Tongue (tissue), 2 donors: ENCODE data around the gene HOXA5. TPM values are rescaled to one million over a fixed set of nuclear protein-coding genes. Genes with fewer than 3 reads are reported as not detected.

ENCODE experiments used
- DNase-seq: peaks from one replicate; pipeline ENCODE4 v3.0.0-alpha.2; 2015
- total RNA-seq: library from RNA; depleted of rRNA; stranded (reverse); fragments of >200 nt; gene quantifications from one replicate; pipeline ENCODE4 v1.2.3, GENCODE V29; 2014

HOXA5 gene
- total RNA-seq, 1 donor from 2014 or later: 0.21 TPM

DNA sequence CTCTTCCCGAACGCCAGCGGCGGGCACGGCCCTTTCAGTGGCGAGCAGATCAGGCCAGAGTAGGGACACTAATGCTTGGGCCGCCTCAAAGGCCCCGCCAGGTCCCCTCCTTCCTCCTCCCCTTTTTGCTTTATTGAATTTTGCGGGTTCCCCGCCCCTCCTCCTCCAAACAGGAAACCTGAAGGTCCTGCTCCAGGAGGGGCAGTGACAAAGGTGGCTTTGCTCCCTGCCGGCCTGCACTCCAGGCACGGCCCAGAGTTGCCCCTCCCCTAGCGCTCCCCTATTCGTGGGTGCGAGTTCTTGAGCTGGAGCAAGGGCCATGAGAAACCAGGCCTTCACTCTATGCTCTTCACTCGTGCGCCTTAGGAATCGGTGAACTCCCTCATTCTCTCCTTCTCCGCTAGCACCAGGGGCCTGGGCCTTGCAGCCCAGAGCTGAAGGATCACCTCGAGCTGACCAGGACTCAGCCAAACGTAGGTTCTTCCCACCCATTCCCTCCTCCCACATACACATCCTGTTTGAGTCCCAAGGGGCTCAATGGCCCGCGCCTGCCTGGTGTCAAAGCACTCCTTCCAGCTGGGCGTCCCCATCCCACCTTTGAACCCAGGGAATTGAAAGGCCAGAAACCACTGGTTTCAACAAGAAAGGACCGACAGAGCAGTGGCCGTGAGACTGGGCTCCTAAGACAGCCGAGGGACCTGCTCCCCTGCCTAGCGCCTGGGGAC is 4.7 kb upstream of the HOXA5 start:
- no peak for DNase-seq

DNA sequence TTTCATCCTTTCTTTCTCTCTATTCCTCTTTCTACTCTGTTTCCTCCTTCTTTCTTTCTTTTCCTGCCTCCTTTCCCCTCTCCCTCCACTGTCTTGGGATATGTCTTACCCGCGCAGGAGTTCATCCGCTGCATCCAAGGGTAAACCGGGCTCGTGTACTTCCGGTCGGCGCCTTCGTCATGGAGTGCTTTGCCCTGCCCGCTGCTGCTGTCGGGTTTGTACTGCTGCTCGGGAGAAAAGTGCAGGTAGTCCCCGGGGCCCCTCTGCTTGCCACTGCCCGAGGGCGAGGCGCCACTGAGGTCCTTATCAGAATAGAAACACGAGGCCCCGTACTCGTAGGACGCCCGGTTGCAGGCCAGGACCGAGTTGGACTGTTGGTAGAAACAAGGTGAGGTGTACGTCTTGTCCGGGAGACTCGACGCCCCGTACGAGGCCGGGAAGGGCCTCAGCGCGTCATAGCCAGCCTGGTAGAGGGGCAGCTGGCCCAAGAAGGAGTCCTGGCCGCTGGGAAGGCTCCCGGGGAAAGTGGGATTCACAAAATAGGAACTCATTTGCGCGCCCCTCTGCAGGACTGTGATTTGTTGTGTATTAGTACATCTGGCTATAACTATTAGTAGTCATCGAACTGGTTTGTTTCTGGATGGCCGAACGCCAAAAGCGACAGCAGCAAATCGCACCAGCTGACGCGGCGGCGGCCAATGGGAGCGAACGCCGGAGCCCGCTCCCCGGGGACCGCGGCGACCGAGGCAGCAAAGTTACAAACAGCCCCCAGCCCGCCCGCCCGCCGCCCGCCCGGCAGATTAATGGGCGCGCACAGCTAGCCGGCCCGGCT is 3.9 kb upstream of the HOXA5 start, which contains the start of gene HOXA6:
Gene HOXA6 (minus strand): TSS at position 576 of the 832 bp plus-strand sequence. CDS start 25 bp downstream, at position 551.
- DNase-seq: no peak

DNA sequence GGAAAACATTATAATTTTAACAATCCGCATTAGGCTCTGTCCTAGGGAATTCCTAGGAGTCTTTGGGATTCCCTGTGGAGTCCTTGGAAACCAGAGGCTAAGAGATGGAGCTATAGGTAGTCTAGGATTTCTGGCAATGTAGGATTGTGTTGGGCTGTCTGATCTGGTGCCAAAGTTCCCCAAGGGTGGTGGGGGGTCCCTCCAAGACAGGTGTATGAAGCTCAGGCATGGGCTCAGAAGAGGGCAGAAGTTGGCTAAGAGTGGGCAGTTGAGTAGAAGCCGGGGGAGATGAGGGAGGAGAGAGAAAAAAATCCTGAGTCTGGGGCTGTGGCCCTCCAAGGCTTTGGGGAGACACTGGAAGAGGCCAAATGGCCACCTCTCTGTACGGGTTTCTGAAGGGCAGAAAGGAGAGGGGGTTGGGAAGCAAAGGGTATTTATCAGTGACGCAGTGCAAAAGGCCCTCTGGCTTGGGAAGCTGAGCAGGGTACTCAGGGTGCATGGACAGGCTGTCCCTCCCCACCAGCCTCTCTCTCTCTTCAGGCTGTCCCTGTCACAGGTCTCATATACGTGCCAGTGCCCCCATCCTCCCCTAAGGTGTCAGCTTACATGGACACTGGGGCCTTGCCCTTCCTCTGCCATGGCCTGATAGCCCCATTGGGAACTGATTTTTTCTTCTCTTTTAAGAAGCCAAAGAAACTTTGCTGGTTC is 3.2 kb upstream of the HOXA5 start:
- no peak for DNase-seq

DNA sequence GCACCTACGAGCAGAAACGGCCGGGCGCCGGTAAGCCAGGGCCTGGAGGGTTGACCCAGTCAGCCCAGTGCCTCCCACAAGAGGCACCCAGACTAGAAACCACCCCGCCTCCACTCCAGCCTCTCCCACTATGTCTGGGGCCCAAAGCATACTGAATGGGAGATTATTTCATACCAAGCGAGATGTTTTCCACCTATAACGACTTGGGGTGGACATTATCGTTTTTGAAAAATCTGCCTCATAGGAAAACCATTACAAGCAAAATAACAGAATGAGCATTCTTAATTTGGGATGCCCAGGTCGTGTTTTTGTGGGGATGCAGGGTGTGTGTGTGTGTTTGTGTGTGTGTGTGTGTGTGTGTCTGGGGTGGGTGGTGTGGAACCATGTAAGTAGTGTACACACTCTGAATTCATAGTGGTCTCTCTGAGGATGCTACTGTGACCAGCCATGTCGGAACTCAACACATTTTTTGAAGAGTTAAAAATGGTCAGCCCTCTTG is 2.5 kb upstream of the HOXA5 start:
- no peak for DNase-seq

DNA sequence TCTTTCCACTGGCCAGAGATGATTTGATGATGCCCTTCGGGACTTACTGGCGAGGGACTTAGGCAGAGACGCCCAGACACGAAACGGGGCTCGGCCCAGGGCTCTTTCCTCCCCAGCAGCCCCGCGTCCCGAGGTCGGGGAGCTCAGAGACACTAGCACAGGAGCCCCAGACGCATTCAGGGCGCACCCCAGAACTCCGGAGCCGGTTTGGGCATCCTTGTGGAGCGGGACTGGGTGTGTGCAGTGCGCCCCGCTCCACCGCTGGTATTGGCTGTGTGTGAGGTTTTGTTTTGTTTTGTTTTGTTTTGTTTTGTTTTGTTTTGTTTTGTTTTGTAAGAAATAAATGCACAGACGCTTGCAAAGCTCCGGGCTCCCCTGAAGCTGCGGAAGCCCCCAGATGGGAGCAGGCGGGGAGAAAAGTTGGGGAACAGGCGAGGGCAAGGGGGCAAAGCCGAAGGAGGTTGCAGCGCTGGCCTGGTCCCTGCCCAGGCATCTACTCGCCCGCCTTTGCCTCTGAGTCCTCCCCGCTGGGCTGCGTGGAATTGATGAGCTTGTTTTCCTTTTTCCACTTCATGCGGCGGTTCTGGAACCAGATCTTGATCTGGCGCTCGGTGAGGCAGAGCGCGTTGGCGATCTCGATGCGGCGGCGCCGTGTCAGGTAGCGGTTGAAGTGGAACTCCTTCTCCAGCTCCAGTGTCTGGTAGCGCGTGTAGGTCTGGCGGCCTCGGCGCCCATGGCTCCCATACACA is 1.9 kb upstream of the HOXA5 start:
- DNase-seq: no peak

DNA sequence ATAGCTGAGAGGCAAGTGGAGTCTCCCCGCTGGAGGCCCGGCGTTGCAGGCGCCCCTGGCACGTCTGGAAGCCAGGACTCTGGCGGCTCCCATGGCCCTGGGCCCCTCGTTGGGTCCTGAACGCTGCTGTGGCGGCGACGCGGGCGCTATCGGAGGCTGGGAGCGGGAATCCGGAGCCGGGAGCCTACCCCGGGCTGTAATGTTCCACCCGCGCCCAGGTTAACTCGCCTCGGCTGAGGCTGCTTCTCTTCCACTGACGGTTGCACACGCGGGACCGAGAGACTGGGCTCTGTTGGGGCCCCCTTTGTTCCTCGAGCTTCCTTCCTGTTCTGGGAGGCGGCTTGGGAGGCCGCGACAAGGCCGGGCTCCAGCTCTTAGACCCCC is 1.3 kb upstream of the HOXA5 start:
- no peak for DNase-seq

DNA sequence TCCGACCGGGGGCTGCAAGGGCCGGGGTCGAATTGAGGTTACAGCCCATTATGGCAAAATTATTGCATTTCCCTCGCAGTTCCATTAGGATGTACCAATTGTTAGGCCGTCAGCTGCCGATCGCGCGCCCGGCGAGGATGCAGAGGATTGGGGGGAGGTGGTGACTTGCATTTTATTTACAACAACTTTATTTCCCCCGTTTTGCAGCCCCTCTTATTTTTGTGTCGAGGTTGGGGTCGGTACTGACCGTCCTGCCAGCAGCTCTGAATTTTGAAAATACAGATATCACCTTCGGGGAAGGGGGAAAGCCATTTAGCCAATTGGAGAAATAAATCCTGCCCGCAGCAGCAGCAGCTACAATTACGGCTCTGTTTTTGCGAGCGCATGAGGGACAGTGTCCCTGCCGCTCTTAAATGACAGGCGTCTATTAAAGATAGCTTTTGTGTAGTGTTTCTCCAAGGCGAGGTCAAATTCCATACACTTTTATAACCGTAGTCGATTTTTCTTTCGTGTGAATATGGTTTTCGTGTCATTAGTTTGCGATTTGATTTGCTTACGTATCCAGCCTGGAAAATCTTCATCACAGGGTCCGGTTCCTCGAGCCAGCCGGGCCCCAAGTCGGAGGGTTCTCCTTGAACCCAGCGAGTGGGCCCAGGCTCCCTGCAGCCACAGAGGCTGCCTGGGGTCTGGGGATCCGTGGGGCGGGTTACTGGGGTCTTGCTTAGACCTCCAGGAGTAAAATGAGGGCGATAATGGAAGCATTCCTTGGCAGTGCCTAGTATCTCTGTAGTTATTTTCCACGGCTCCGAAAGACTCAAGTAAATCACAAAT is 684 bp upstream of the HOXA5 start:
- no peak for DNase-seq

DNA sequence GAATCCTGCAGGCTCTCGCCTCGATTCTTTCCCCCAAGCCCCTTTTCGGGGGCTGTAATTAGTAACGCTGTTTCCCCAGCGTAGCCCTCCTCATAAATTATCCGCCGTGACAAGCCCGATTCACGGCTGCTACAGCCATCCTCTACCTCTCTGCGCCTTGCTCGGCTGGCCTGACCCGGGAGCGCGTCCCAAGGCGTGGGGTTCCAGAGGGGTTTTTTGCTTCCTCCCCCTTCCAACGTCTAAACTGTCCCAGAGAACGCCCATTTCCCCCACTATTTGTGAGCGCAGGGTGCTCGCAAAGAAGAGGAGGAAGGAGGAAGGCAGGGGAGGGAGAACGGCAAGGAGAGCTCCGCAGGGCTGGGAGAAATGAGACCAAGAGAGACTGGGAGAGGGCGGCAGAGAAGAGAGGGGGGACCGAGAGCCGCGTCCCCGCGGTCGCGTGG is 880 bp downstream of the HOXA5 start:
- no peak for DNase-seq

DNA sequence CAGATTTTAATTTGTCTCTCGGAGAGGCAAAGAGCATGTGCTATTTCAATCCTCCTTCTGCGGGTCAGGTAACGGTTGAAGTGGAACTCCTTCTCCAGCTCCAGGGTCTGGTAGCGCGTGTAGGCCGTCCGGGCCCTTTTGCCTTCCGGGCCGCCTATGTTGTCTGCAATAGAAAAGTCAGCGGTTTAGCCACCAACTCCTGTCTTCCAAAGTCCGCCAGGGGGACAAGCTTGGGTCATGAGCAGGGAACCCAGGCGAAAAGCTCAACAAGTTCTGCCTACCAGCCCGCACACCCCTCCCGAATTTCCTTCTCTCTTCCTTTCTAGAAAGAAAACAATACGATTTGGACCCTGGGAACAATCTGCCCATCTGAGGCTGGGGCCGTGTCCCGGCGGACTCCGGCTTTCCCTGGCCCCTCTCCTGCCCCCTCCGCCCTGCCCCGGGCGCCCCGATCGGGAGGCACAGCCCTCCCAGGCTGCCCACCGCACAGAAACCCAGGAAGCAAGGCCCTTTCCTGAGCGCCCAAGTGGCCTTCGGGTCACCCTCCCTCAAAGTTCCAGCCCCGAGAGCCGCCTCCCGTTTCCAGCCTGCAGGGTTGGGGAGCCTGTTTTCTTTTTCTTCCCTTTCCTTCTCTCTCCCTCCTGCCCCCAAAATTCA is 1.4 kb downstream of the HOXA5 start:
- DNase-seq: no peak

DNA sequence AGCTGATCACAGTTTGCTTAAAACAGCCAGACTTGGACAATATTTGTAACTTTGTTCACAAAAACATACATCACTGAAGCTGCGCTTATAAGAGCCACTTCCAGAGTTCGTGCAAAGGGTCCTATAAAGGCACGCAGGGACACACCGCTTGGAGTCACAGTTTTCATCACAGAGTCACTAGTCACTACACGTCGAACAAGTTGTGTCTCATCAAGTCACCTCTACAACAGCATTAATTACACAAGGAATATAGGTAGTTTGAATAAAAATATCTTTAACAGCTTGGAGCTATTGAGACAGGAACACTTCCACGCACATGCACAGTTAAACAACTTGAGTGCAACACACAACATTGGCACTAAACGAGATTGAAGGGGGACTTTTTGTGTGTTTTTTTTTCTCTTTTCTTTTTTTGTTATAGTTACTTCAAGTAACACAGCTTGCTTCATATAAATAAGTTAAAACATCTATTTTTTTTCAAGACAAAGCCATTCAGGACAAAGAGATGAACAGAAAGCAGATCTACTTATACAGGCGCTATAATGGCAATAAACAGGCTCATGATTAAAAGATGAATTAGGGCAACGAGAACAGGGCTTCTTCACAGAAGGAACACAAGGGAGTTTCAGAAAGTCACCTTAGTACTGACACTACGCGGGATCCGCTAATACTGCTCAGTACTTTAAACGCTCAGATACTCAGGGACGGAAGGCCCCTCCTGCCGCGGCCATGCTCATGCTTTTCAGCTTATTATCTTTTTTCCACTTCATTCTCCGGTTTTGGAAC is 2.2 kb downstream of the HOXA5 start:
- no peak for DNase-seq

DNA sequence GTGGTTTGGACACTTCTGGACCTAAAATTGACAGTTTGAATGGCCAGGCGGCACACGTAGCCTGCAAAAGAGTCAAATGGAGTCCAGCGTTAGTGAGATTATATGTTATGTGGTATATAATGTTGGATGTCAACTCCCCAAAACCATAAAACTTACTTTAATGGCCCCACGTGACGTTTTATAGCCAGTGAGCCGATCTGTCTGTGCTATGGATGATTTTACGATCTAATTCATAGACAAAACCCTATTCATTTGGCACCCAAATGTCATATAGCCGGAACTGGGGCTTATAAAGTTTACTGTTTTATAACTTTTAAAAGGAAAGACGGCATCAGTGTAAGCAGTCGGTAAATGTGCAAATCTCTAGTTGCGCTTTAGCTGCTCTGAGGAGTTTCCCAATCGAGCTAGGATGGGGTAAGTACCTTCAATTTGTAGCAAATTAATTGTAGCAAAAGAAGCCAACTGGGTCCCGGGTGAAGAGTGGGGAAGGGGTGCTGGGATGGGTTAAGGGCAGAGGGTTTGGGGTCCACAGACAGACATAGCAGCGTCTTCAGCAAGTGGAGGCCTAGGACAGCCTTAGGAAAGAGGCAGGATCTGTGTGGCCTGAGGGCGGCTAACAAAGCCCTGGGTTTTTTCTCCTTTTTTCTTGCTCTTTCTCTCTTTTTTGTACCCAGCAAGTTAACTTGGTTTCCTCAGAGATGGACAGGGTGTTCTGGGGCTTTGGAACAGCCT is 3.2 kb downstream of the HOXA5 start:
- no peak for DNase-seq

DNA sequence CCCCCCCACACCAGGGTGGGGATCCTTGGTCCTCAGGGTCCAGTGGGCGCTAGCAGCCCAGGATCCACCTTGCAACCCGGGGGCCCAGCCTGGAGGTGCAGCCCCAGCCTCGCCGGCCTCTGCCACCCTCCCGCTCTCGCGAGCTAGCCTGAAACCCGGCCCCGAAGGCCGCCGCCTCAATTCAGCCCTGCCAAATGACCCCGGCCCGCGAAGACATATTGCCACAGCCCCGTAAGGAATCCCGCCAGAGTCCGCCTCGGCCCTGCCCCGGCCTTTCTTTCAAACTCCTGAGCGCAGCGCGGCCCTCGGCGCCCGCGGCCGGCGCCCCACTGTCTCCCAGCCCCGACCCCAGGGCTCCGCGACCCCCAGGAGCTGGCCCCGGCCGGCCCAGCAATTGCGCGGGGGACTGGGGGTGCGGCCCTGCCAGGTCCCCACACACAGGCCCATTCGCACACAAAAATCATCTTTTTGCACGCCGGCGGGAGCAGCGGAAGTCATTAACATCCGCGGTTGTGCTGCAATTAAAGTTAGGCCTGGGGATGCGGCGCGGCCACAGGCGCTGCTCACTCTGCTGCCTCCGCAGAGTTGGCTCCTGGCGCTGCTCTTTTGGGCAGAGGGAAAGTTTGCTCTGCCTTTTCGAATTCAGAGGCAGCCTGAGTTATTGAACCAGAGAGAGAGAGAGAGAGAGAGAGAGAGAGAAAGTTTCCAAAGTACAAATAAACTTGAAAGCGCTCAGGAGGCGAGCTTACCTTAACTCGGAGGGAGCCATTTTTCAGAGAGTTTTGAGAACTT is 4.0 kb downstream of the HOXA5 start:
- DNase-seq: no peak

DNA sequence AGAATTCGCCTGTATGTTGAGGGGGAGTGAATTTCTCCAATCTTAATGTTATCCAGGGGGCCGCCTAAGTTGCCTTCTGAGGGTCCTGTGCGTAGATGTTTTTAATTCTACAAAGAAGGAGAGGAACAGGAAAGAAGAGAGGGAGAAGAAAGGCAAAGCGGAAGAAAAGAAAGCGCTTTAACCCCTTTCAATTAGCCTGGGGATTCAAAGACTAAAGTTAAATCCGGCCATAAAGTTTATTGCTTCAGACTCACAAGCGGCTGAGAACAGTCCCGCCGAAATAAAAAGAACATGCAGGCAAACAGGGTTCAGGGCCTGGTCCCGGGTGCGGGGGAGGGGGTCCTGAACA is 4.5 kb downstream of the HOXA5 start:
- DNase-seq: no peak

DNA sequence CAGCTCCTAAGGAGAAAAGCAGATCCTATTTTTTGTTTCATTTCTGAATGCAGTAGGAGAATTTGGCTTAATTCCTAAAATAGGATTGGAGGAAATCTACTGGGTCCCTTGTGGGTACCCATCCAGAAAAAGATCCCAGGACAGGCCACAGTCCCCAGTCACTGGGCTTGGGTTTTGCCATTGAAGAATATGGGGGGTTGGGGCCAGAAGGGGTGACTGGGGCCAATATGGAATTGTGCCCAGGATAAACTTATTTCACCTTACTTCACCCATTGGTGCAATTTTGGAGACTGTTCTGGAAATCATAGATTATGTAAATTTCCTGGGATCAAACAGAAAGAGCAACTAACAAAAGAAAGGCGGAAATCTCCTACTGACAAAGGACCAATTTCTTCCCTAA is 5.0 kb downstream of the HOXA5 start:
- no peak for DNase-seq

DNA sequence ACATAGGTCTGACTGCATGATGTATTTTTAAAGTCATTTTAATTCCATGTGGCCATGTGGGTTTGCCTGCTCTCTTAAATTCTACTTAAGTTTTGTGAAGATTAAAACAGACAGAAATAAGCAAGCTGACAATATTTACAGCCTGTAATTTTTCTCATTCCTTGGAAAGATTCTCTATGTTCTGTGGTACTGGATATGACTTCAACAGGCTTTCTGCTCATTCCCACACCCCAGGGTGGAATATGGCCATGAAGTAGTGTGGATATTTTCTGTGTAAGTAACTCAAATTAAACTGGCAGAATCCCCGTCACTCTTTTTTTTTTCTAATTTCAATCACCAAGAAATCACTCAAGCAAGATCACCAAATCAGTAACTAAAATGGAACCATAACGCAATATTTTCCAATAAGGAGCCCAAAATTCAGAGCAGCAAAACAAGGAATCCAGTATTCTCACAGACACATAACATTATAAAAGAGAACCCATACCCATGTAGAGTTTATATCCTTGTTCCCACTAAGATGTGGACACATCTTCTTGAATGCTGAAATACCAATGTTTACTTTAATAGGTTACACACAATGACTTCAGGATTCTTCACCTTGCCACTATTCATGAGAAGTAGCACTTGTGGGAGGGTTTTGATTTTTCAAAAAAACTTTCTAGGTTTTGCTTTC is 5.7 kb downstream of the HOXA5 start:
- no peak for DNase-seq

DNA sequence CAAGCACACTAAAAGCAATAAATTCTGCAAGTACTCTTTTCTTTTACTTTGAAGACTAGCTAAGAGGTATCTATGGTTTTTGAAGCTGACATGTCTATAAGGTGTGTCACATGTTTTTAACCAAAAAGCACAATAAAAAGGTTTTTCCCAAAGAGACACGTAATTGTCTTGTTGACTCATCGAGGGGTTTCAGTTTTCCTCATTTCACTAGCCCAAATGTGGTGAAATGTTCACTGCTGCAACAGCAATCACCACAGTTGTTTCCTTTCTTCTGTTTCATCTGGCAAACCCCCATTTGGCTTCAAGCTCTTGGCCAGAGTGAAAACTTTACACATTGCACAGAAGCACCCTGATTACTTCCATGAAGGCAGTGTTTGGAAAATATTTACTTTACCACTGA is 9.1 kb downstream of the HOXA5 start:
- no peak for DNase-seq

DNA sequence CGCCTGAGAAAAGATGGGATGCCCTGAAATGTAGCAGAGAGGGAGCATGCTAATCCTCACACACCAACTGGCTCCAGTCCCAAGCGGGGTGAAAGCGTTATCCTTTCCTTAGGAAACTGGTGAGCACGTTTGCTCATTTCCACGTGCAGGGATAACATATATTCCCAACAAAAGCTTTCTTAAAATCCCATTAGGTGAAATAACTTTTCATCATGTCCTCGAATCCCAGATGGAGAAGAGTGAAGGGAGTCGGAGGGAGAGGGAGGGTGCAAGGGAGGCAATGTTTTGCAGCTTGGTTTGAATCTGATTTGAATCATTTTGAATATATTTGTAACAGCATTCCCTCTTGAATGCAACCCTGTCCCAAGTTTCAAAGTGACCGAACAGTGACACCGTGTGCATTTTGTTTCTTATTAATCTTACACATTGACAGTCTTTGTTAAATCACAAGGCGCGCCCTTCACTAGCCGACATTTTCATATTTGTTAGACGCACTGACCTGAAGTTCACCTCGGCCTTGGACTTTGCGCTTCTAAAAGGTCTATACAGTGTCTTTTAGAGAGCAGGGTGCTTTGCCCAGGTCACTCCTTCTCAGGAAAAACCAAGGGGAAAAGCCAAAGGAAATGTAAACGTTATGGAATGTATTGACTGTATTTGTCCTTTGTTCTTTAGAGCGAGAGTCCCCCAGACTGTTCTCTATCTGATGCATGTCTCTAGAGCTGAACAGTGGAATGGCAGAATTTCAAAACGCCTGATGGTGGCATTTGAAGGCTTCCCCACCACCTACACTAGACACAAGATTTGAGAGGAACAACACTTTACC is 9.9 kb downstream of the HOXA5 start:
- no peak for DNase-seq
